Esophagus muscularis mucosa (tissue), 4 donors: ENCODE results near the gene NOXA1. TPM values are rescaled to one million over a fixed set of nuclear protein-coding genes. Genes with fewer than 3 reads are reported as not detected.
A peak's percentile ranks its signal among the peaks of the same experiment; 100 is the strongest.
"Not testable (repeated sequence)": the region's sequence is repeated elsewhere in the genome, so short reads cannot be mapped to it uniquely, and the experiment has no call there.

Experiments
- DNase-seq: peaks from one replicate; pipeline ENCODE4 v3.0.0-alpha.2; 2017; ENCODE audit errors: extremely low spot score
- H3K27ac ChIP-seq, 4 donors: fragments of 200-600 bp; sonication (generic); replicated peaks in 1 of 4; 1 replicate in 3 of 4; 2 replicates in 1 of 4; pipeline ENCODE4 v1.5.1; 2016 to 2019; ENCODE audit warnings: mild to moderate bottlenecking in 1 of 4
- H3K27me3 ChIP-seq, 4 donors: fragments of 200-600 bp; sonication (generic); one replicate each; pipeline versions ENCODE4 v1.5.1 to v1.6.0; 2016 to 2019
- H3K36me3 ChIP-seq, 4 donors: fragments of 200-600 bp; sonication (generic); one replicate each; pipeline ENCODE4 v1.5.1; 2016 to 2019
- H3K4me1 ChIP-seq, 4 donors: fragments of 200-600 bp; sonication (generic); one replicate each; pipeline ENCODE4 v1.5.1; 2016 to 2019
- H3K4me3 ChIP-seq, 4 donors: fragments of 200-600 bp; sonication (generic); 1 replicate in 2 of 4; 2 replicates in 2 of 4; pipeline ENCODE4 v1.5.1; 2016 to 2019; ENCODE audit warnings: mild to moderate bottlenecking in 4 of 4, moderate library complexity in 1 of 4
- H3K9me3 ChIP-seq, 4 donors: fragments of 200-600 bp; sonication (generic); 1 replicate in 3 of 4; 2 replicates in 1 of 4; pipeline ENCODE4 v1.5.1; 2016 to 2019
- CTCF ChIP-seq, 3 experiments: fragments of 200-600 bp in 2 of 3; fragments of 450-650 bp in 1 of 3; sonication (generic) in 2 of 3; IDR thresholded peaks; one replicate each; pipeline ENCODE4 v1.5.1; 2017 to 2019; ENCODE audit warnings: antibody characterized with exemption in 3 of 3, mild to moderate bottlenecking in 2 of 3, moderate library complexity in 1 of 3
- EP300 ChIP-seq: sonication (generic); formaldehyde crosslinking; IDR thresholded peaks from one replicate; pipeline ENCODE4 v1.6.1; 2017; ENCODE audit warnings: antibody characterized with exemption
- POLR2A ChIP-seq: fragments of 450-650 bp; IDR thresholded peaks from one replicate; pipeline ENCODE4 v1.6.1; 2017; ENCODE audit warnings: antibody characterized with exemption, moderate library complexity, mild to moderate bottlenecking, low read depth
- POLR2AphosphoS5 ChIP-seq, 2 donors: sonication (generic); formaldehyde crosslinking; IDR thresholded peaks; one replicate each; pipeline ENCODE4 v1.6.1; 2017; ENCODE audit warnings: antibody characterized with exemption in 2 of 2
- whole genome bisulfite sequencing: methylation state at CpG from one replicate; pipeline ENCODE4 v1.1.5; 2018; 5-methylcytosine and 5-hydroxymethylcytosine counted together
- intact Hi-C: fragments of 100-400 bp; cut with DNase I; formaldehyde crosslinking; loops from one replicate; pipeline ENCODE4 v1.15.1; 2023
- total RNA-seq, 4 donors: library from RNA; depleted of rRNA; stranded (reverse); fragments of >200 nt; gene quantifications; one replicate each; pipeline versions ENCODE4 v1.1.0 to v1.2.1, GENCODE V29; 2016

NOXA1 gene
- total RNA-seq, 4 donors from 2014 or later = 2.1 to 4.0 (median 3.0) TPM

- 97% methylated on average over 20 of the region's 24 CpGs for WGBS
- peaks cover 35 to 45% (median 41%) of the 10 kb centered on the region in 4 donors for H3K4me1 ChIP-seq
- H3K36me3 ChIP-seq = peaks cover 0 to 5% (median under 1%) of the 10 kb centered on the region in 4 donors
- H3K27ac ChIP-seq = no peak overlapping the region
- TF ChIP-seq POLR2A = no peak
- no peak for TF ChIP-seq POLR2AphosphoS5 (IDR thresholded peaks at IDR 0.05)
- TF ChIP-seq CTCF (IDR thresholded peaks at IDR 0.05) = no peak
- no peak for TF ChIP-seq EP300
- intact Hi-C loops = loop anchor here (5.0 kb wide), 1 partner anchor 112 kb away; no protein-coding TSS in a partner anchor
- H3K27me3 ChIP-seq = peaks cover 0 to 9% (median 0%) of the 10 kb centered on the region in 4 donors
- H3K9me3 ChIP-seq = no peaks in the 10 kb centered on the region
- no peak for DNase-seq
- H3K4me3 ChIP-seq = no peak overlapping the region
These were observed 14.4 kb upstream of the NOXA1 start for GRCh38 chr9:137408651-137409405.

- no peak for DNase-seq
- TF ChIP-seq POLR2AphosphoS5 (IDR thresholded peaks at IDR 0.05) = no peak
- TF ChIP-seq CTCF (IDR thresholded peaks at IDR 0.05) = no peak
- TF ChIP-seq EP300 = no peak
- TF ChIP-seq POLR2A = no peak
- 90% methylated on average over 10 of the region's 11 CpGs for WGBS
These were observed 13.7 kb upstream of the NOXA1 start for GRCh38 chr9:137409515-137409914.

GRCh38 chr9:137410236-137410890 lies 12.8 kb upstream of the NOXA1 start:
- 86% methylated on average over 12 of the region's 18 CpGs for WGBS
- H3K36me3 ChIP-seq, H3K4me3 ChIP-seq, H3K9me3 ChIP-seq, intact Hi-C loops, DNase-seq, H3K27me3 ChIP-seq: not testable (repeated sequence)
- peak overlapping the region in 2 of 4 donors; percentile 51 to 63 for H3K27ac ChIP-seq
- peaks cover 35 to 45% (median 43%) of the 10 kb centered on the region in 4 donors for H3K4me1 ChIP-seq

More at GRCh38 chr9:137409515-137409914, 13.7 kb upstream of the NOXA1 start:
- intact Hi-C loops = loop anchor here (5.0 kb wide), 1 partner anchor 112 kb away; no protein-coding TSS in a partner anchor
- H3K4me1 ChIP-seq = peaks cover 35 to 45% (median 43%) of the 10 kb centered on the region in 4 donors
- H3K9me3 ChIP-seq = no peaks in the 10 kb centered on the region
- no peak overlapping the region for H3K27ac ChIP-seq
- peaks cover 0 to 9% (median 0%) of the 10 kb centered on the region in 4 donors for H3K27me3 ChIP-seq
- peaks cover 0 to 5% (median 0%) of the 10 kb centered on the region in 4 donors for H3K36me3 ChIP-seq
- no peak overlapping the region for H3K4me3 ChIP-seq

GRCh38 chr9:137410891-137411249 lies 12.3 kb upstream of the NOXA1 start:
- Histone ChIP-seq H3K4me3 (peak overlapping the region in 1 of 4 donors; percentile 35), H3K36me3 (no peaks in the 10 kb centered on the region), H3K27ac (peak overlapping the region in 3 of 4 donors; percentile 51 to 63 (median 55)), H3K9me3 (no peaks in the 10 kb centered on the region), H3K4me1 (peaks cover 35 to 45% (median 43%) of the 10 kb centered on the region in 4 donors), H3K27me3 (peaks cover 0 to 9% (median 0%) of the 10 kb centered on the region in 4 donors)
- intact Hi-C loops = no loop called here
- WGBS = no CpG with 5 or more reads among the region's 15 CpGs
- no peak for DNase-seq
- TF ChIP-seq POLR2A = no peak
- TF ChIP-seq CTCF (IDR thresholded peaks at IDR 0.05) = no peak
- TF ChIP-seq POLR2AphosphoS5 (IDR thresholded peaks at IDR 0.05) = no peak
- no peak for TF ChIP-seq EP300

- H3K27me3 ChIP-seq = peaks cover 0 to 6% (median 0%) of the 10 kb centered on the region in 4 donors
- WGBS = 62% methylated on average over 3 of the region's 17 CpGs
- H3K4me3 ChIP-seq = peak overlapping the region in 2 of 4 donors; percentile 12 to 35
- no peak for TF ChIP-seq POLR2A
- H3K27ac ChIP-seq = peak overlapping the region in 3 of 4 donors; percentile 51 to 63 (median 55)
- H3K4me1 ChIP-seq = peaks cover 34 to 43% (median 41%) of the 10 kb centered on the region in 4 donors
- H3K9me3 ChIP-seq = no peaks in the 10 kb centered on the region
- no peaks in the 10 kb centered on the region for H3K36me3 ChIP-seq
- DNase-seq = no peak
- intact Hi-C loops = no loop called here
These were observed 11.9 kb upstream of the NOXA1 start for GRCh38 chr9:137411260-137411644.
